H7 (cell line): ENCODE data around the gene ZNF497. TPM values are rescaled to one million over a fixed set of nuclear protein-coding genes. Genes with fewer than 3 reads are reported as not detected.
"Not testable (repeated sequence)": the region's sequence is repeated elsewhere in the genome, so short reads cannot be mapped to it uniquely, and the experiment has no call there.

Source experiments
- DNase-seq: peaks from one replicate; pipeline ENCODE4 v3.0.0; 2012
- H3K27me3 ChIP-seq: 2 replicates; pipeline ENCODE4 v1.6.0; 2011; ENCODE audit warnings: mild to moderate bottlenecking, low read length; ENCODE audit not compliant: control insufficient read depth, insufficient read depth
- H3K36me3 ChIP-seq: replicated peaks from 2 replicates; pipeline ENCODE4 v1.5.1; 2011; ENCODE audit warnings: low read length; ENCODE audit not compliant: control insufficient read depth, insufficient read depth
- H3K4me3 ChIP-seq: 2 replicates; pipeline ENCODE4 v1.5.1; 2011; ENCODE audit warnings: low read depth, mild to moderate bottlenecking, control low read depth, low read length, moderate library complexity; ENCODE audit not compliant: insufficient read depth
- total RNA-seq: library from RNA; depleted of rRNA; stranded (reverse); fragments of >200 nt; shearing (Covaris generic); gene quantifications from 2 replicates; pipeline ENCODE4 v1.2.3, GENCODE V29; 2014

Gene ZNF497
- total RNA-seq, 1 experiment from 2014 or later: 3.2 TPM

GRCh38 chr19:58350001-58350861 is 12.3 kb downstream of the ZNF497 start:
- no peak overlapping the region for H3K4me3 ChIP-seq
- DNase-seq: peak; percentile 55
- H3K27me3 ChIP-seq: peaks cover 9% of the 10 kb centered on the region
- H3K36me3 ChIP-seq: no peaks in the 10 kb centered on the region

DNA sequence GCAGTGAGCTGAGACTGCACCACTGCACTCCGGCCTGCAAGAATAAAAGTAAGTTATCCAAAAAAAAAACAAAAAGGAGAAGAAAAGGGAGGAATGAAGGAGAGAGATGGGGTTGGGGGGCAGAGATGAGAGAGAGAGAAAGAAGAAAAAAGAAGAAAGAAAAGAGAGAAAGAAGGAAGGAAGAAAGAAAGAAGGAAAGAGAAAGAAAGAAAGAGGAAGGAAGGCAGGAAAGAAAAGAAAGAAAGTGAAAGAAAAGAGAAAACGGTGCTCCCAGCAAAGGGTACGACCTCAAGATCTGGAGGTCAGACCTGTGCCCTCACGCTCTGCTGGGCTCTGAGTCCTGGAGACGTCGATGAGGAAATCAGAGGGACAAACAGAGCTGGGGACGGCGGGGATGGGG is 13.0 kb downstream of the ZNF497 start:
- no peak for DNase-seq
- H3K27me3 ChIP-seq: peaks cover 9% of the 10 kb centered on the region
- H3K36me3 ChIP-seq: no peaks in the 10 kb centered on the region
- no peak overlapping the region for H3K4me3 ChIP-seq

DNA sequence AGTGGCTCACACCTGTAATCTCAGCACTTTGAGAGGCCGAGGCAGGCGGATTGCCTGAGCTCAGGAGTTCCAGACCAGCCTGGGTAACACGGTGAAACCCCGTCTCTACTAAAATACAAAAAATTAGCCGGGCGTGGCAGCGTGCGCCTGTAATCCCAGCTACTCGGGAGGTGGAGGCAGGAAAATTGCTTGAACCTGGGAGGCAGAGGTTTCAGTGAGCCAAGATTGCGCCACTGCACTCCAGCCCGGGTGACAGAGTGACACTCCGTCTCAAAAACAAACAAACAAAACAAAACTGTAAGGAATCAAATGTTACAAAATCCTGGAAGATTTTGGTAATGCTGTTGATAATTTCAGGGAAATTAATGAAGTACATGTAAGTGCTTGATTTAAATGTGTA is 14.5 kb downstream of the ZNF497 start:
- not testable (repeated sequence) for H3K27me3 ChIP-seq, DNase-seq

GRCh38 chr19:58346961-58347929 is 15.3 kb downstream of the ZNF497 start:
- peak overlapping the region; percentile 93 for H3K4me3 ChIP-seq
- peaks cover 9% of the 10 kb centered on the region for H3K27me3 ChIP-seq
- peak; percentile 100 for DNase-seq
- H3K36me3 ChIP-seq: no peaks in the 10 kb centered on the region

More for the DNA sequence above, 14.5 kb downstream of the ZNF497 start:
- H3K4me3 ChIP-seq: peak overlapping the region; percentile 93
- not testable (repeated sequence) for H3K36me3 ChIP-seq

GRCh38 chr19:58345558-58345957 is 17.0 kb downstream of the ZNF497 start:
- peak; percentile 6 for DNase-seq
- no peaks in the 10 kb centered on the region for H3K36me3 ChIP-seq
- H3K27me3 ChIP-seq: peaks cover 9% of the 10 kb centered on the region
- H3K4me3 ChIP-seq: no peak overlapping the region

DNA sequence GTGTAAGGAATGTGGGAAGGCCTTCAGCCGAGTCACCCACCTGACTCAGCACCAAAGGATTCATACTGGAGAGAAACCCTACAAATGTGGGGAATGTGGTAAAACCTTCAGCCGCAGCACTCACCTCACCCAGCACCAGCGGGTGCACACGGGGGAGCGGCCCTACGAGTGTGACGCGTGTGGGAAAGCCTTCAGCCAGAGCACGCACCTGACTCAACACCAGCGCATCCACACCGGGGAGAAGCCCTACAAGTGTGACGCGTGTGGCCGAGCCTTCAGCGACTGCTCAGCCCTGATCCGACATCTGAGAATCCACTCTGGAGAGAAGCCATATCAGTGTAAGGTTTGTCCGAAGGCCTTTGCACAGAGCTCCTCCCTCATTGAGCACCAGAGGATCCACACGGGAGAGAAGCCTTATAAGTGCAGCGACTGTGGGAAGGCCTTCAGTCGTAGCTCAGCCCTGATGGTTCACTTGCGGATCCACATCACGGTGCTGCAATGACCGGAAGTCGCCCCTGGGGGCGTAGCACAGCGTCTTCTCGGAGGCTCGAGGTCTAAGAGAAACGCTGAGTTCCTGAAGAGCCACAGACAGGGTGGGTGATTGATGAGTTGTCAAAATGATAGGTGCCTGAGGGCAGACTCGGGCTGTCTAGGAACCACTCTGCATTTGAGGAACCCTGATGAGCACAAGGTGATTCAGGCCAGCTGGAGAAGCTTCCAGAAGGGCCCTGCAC is 23.6 kb downstream of the ZNF497 start:
- Histone ChIP-seq H3K36me3 (peaks cover 3% of the 10 kb centered on the region), H3K27me3 (no peaks in the 10 kb centered on the region), H3K4me3 (no peak overlapping the region)
- DNase-seq: peak; percentile 91

DNA sequence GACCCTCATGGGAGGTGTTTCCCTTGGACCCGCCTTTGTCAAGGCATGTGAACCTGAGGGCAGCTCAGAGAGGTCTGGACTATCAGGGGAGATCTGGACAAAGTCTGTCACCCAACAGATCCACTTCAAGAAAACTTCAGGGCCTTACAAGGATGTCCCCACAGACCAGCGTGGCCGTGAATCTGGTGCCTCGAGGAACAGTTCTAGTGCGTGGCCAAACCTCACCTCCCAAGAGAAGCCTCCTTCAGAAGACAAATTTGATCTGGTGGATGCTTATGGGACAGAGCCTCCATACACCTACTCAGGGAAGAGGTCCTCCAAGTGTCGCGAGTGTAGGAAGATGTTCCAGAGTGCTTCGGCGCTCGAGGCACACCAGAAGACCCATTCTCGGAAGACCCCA is 24.2 kb downstream of the ZNF497 start:
- no peak for DNase-seq
- no peak overlapping the region for H3K4me3 ChIP-seq
- peaks cover 3% of the 10 kb centered on the region for H3K36me3 ChIP-seq
- no peaks in the 10 kb centered on the region for H3K27me3 ChIP-seq

GRCh38 chr19:58336820-58337219 is 25.7 kb downstream of the ZNF497 start:
- no peak for DNase-seq
- Histone ChIP-seq H3K27me3 (no peaks in the 10 kb centered on the region), H3K36me3 (peaks cover 3% of the 10 kb centered on the region), H3K4me3 (no peak overlapping the region)

GRCh38 chr19:58336216-58336615 is 26.3 kb downstream of the ZNF497 start:
- no peaks in the 10 kb centered on the region for H3K27me3 ChIP-seq
- no peak overlapping the region for H3K4me3 ChIP-seq
- no peak for DNase-seq
- peaks cover 3% of the 10 kb centered on the region for H3K36me3 ChIP-seq

DNA sequence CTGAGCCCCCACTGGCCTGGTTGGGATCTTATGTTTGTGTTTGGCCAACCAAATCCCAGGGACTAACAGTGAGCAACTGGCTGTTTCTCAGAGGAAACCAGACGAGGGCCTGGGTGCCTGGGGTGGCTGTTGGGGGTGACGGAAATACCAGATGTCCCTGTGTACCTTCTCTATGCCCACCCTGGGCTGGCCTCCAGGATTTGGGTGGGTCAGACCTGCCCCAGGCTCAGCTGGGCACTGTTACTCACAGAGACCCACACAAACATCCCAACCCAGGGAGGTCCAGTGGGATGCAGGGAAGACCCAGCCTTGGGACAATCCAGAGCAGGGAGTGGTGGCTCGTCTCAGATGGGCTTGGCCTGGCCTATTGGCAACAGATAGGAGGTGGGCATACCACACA is 26.9 kb downstream of the ZNF497 start:
- Histone ChIP-seq H3K36me3 (peaks cover 3% of the 10 kb centered on the region), H3K27me3 (no peaks in the 10 kb centered on the region), H3K4me3 (no peak overlapping the region)
- DNase-seq: no peak

DNA sequence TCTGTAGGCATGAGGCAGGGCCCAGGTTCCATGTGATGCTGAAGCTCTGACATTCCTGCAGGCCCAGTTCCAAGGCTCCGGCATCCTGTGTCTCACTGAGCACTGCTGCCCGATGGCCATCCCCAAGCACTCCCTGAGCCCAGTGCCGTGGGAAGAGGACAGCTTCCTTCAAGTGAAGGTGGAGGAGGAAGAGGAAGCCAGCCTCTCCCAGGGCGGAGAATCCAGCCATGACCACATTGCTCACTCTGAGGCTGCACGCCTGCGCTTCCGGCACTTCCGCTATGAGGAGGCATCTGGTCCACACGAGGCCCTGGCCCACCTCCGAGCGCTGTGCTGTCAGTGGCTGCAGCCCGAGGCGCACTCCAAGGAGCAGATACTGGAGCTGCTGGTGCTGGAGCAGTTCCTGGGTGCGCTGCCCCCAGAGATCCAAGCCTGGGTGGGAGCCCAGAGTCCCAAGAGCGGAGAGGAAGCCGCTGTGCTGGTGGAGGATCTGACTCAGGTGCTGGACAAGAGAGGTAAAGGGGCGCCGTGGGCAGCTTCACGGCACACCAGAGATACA is 27.8 kb downstream of the ZNF497 start:
- DNase-seq: no peak
- peaks cover 3% of the 10 kb centered on the region for H3K36me3 ChIP-seq
- no peak overlapping the region for H3K4me3 ChIP-seq
- H3K27me3 ChIP-seq: no peaks in the 10 kb centered on the region

- Histone ChIP-seq H3K4me3 (no peak overlapping the region), H3K36me3 (no peaks in the 10 kb centered on the region; the same call in 1 of the 2 replicates), H3K27me3 (no peaks in the 10 kb centered on the region)
- DNase-seq: no peak
These were observed 29.9 kb downstream of the ZNF497 start for GRCh38 chr19:58332697-58333096.

DNA sequence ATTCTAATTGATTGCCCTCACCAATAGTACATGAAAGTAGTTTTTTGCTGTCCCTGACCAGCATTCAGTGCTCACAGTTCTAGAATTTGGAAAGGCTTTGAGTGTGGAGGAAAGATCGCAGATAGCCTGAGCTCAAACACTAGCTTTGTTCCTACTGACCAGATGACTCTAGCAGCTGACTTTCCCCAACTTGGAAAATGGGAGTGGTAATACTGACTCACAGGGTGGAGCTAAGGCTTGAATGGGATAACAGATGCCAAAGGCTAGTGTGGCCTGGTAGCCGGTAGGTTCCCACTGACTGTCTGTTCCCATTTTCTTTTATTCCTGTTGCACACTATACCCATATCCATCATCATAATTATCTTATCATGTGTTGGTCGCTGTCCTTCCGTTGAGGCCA is 32.1 kb downstream of the ZNF497 start:
- no peak for DNase-seq
- no peak overlapping the region for H3K4me3 ChIP-seq

GRCh38 chr19:58328999-58329398 is 33.6 kb downstream of the ZNF497 start:
- no peaks in the 10 kb centered on the region for H3K36me3 ChIP-seq
- DNase-seq: peak; percentile 84
- H3K4me3 ChIP-seq: no peak overlapping the region
- H3K27me3 ChIP-seq: no peaks in the 10 kb centered on the region

More for the DNA sequence above, 32.1 kb downstream of the ZNF497 start:
- Histone ChIP-seq H3K36me3 (no peaks in the 10 kb centered on the region; the same call in 1 of the 2 replicates), H3K27me3 (no peaks in the 10 kb centered on the region)
